ENCODE results near the gene SERPINB2.

DNA sequence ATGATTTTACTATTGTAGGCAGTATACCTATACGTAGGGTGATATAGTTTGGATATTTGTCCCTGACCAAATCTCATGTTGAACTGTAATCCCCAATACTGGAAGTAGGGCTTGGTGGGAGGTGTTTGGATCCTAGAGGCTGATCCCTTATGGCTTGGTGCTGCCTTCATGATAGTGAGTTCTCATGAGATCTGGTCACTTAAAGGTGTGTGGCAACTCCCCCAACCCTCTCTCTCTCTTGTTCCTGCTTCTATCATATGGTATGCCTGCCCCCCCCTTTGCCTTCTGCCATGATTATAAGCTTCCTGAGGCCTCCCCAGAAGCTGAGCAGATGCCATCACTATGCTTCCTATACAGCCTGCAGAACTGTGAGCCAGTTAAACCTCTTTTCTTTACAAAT is 18.6 kb downstream of the SERPINB2 start:
- no peak for TF ChIP-seq CTCF (IDR thresholded peaks at IDR 0.05)
- TF ChIP-seq POLR2A (IDR thresholded peaks at IDR 0.05), result no peak
